ENCODE results near the gene TCF4.

The TCF4 gene

GRCh38 chr18:55248495-55248894 is 339.5 kb downstream of the TCF4 start:
- DNase-seq = peak; percentile 25

- DNase-seq = no peak
Observed at GRCh38 chr18:55247032-55247431, 341.0 kb downstream of the TCF4 start.

GRCh38 chr18:55246278-55246677 is 341.7 kb downstream of the TCF4 start:
- DNase-seq = no peak

- no peak for DNase-seq
Observed at GRCh38 chr18:55245211-55245614, 342.8 kb downstream of the TCF4 start.

GRCh38 chr18:55244546-55244945 is 343.4 kb downstream of the TCF4 start:
- no peak for DNase-seq

- DNase-seq = no peak
Observed at GRCh38 chr18:55243857-55244256, 344.1 kb downstream of the TCF4 start.

- no peak for DNase-seq
Observed at GRCh38 chr18:55243255-55243654, 344.7 kb downstream of the TCF4 start.

- DNase-seq = no peak
Observed at GRCh38 chr18:55240978-55241377, 347.0 kb downstream of the TCF4 start.

GRCh38 chr18:55239740-55240139 is 348.3 kb downstream of the TCF4 start:
- DNase-seq = no peak

GRCh38 chr18:55237660-55238059 is 350.3 kb downstream of the TCF4 start:
- no peak for DNase-seq

GRCh38 chr18:55236150-55236931 is 351.7 kb downstream of the TCF4 start:
- DNase-seq = peak; percentile 41

GRCh38 chr18:55235094-55235461 is 352.9 kb downstream of the TCF4 start:
- DNase-seq = no peak

- DNase-seq = peak; percentile 78
Observed at GRCh38 chr18:55234366-55235093, 353.5 kb downstream of the TCF4 start.

- DNase-seq = peak; percentile 56
Observed at GRCh38 chr18:55233857-55234256, 354.1 kb downstream of the TCF4 start.

- no peak for DNase-seq
Observed at GRCh38 chr18:55232506-55232905, 355.5 kb downstream of the TCF4 start.

GRCh38 chr18:55229682-55230081 is 358.3 kb downstream of the TCF4 start:
- no peak for DNase-seq

- no peak for DNase-seq
Observed at GRCh38 chr18:55228707-55229106, 359.3 kb downstream of the TCF4 start.

GRCh38 chr18:55228191-55228590 is 359.8 kb downstream of the TCF4 start:
- DNase-seq = no peak

- DNase-seq = no peak
Observed at GRCh38 chr18:55227771-55228170, 360.2 kb downstream of the TCF4 start.

- no peak for DNase-seq
Observed at GRCh38 chr18:55226044-55226443, 361.9 kb downstream of the TCF4 start.

GRCh38 chr18:55224086-55224625 is 363.8 kb downstream of the TCF4 start:
- DNase-seq = no peak

GRCh38 chr18:55221622-55222021 is 366.4 kb downstream of the TCF4 start:
- no peak for DNase-seq

GRCh38 chr18:55220523-55220922 is 367.5 kb downstream of the TCF4 start:
- DNase-seq = peak; percentile 16

- no peak for DNase-seq
Observed at GRCh38 chr18:55219823-55220222, 368.2 kb downstream of the TCF4 start.
